ENCODE results near the gene TMEM95.
A peak's percentile ranks its signal among the peaks of the same experiment; 100 is the strongest.

- TF ChIP-seq POLR2A (IDR thresholded peaks at IDR 0.05) (no peak), CTCF (IDR thresholded peaks at IDR 0.05 in 8 of 11, conservative IDR thresholded peaks at IDR 0.05 in 3 of 11) (no peak), POLR2AphosphoS5 (IDR thresholded peaks at IDR 0.05) (peak in 2 of 3 donors; percentile 9 to 62)
Measured at GRCh38 chr17:7343250-7343649, 11.7 kb upstream of the TMEM95 start.

Measured in spleen (tissue), 7 donors.